Right lobe of liver (tissue), 4 donors: ENCODE measurements around the gene SCRN2.

Experiments
- POLR2A ChIP-seq: fragments of 450-650 bp; IDR thresholded peaks from one replicate; pipeline ENCODE4 v1.6.1; 2017; ENCODE audit warnings: antibody characterized with exemption, mild to moderate bottlenecking
- TF ChIP-seq, protein P1 (sequence below), 4 donors: fragments of 200-600 bp in 3 of 4; fragments of 450-650 bp in 1 of 4; IDR thresholded peaks; one replicate each; pipeline versions ENCODE4 v1.5.1 to v1.8.0; 2016 to 2022; ENCODE audit warnings: antibody characterized with exemption in 4 of 4, mild to moderate bottlenecking in 2 of 4
- donor health status: DM: no; HTN: no; CAD: no.
- donor health status: DM: no; HTN: no; CAD: no.
- donor health status: DM: no; HTN: yes; CAD: no.

DNA sequence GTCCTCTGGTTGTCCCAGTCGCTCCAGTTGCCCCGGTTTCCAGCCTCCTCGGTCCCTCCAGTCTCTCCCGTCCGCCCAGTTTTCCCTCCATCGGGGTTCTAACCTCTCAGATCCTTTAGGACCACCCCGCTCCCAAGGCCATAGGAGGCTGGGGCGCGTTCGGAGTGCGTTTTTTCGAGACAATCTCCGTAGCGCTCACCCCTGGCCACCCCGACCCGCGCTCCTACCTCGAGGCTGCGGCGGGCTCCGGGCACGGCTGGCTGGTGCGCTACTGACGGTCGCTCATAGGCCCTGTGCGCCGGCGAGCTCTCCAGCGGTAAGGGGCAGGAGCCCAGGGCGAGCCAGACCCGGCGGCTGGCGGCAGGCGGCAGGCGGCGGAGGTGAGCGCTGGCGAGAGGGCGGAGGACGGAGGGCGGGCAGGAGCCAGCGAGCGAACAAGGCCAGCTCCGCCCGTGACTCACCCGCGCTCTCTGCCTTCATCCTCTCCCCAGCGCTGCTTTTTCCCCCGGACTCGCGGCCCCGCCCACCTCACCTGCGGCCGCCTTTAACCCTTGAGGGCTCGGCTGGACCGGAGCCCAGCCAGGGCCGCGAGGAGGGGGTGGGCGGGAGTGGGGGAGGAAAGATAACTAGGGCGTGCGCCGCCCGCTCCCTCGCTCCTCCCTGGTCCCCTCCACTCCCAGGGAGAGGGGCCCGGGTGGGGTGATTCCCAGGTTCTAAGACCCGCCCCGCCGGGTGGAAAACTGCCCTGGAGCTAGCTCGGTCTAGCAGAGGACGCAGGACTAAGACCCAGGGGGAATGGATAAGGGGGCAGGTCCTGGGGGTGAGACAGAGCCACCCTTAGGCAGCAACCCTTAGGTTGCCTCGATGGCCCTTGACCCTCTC, 9.9 kb upstream of the SCRN2 start, which contains the start of gene SP6:
- TF ChIP-seq, protein P1, sequence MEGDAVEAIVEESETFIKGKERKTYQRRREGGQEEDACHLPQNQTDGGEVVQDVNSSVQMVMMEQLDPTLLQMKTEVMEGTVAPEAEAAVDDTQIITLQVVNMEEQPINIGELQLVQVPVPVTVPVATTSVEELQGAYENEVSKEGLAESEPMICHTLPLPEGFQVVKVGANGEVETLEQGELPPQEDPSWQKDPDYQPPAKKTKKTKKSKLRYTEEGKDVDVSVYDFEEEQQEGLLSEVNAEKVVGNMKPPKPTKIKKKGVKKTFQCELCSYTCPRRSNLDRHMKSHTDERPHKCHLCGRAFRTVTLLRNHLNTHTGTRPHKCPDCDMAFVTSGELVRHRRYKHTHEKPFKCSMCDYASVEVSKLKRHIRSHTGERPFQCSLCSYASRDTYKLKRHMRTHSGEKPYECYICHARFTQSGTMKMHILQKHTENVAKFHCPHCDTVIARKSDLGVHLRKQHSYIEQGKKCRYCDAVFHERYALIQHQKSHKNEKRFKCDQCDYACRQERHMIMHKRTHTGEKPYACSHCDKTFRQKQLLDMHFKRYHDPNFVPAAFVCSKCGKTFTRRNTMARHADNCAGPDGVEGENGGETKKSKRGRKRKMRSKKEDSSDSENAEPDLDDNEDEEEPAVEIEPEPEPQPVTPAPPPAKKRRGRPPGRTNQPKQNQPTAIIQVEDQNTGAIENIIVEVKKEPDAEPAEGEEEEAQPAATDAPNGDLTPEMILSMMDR (IDR thresholded peaks at IDR 0.05), result peak in 3 of 4 donors; percentile 14 to 37 (median 35)
- TF ChIP-seq POLR2A, result no peak
